IMR-90 (cell line): Measurements from ENCODE around the gene DAPK1. TPM values are rescaled to one million over a fixed set of nuclear protein-coding genes. Genes with fewer than 3 reads are reported as not detected.

Experiments used
- ATAC-seq: fragments of 200-7000 bp; cut with Tn5 transposase; 2 replicates; pipeline ENCODE4 v1.9.1; 2020; ENCODE audit warnings: low read depth, mild to moderate bottlenecking, moderate library complexity
- BruUV-seq: library from RNA; stranded (reverse); fragments of 400-500 nt; replicated peaks from 2 replicates; lab custom pipeline; 2021; lab: Mats Ljungman, UMichigan
- CTCF ChIA-PET: fragments of 300-600 bp; formaldehyde crosslinking; extraction: SDS; loops from one replicate; lab custom pipeline; 2021; ENCODE audit warnings: antibody characterized with exemption; lab: Yijun Ruan, JAX
- POLR2A ChIA-PET: fragments of 300-600 bp; sonication (Branson Sonifier 250); formaldehyde crosslinking; loops from one replicate; lab custom pipeline; 2022; ENCODE audit warnings: antibody characterized with exemption; ENCODE audit not compliant: unreplicated experiment; lab: Charles Lee
- DNase-seq: peaks from one replicate; pipeline ENCODE4 v3.0.0; 2013
- H2AFZ ChIP-seq: replicated peaks from 2 replicates; pipeline ENCODE3; 2013; ENCODE audit warnings: low read length, mild to moderate bottlenecking; ENCODE audit not compliant: poor library complexity
- H2AK5ac ChIP-seq: 2 replicates; pipeline ENCODE4 v1.6.1; 2013; ENCODE audit warnings: low read depth, low read length, inconsistent platforms
- H2AK9ac ChIP-seq: replicated peaks from 2 replicates; pipeline ENCODE3; 2013; ENCODE audit warnings: mild to moderate bottlenecking, low read depth, low read length, moderate library complexity; ENCODE audit not compliant: poor library complexity
- H2BK120ac ChIP-seq: 2 replicates; pipeline ENCODE4 v1.6.1; 2013; ENCODE audit warnings: low read depth, low read length, inconsistent platforms
- H2BK15ac ChIP-seq: 3 replicates; pipeline ENCODE4 v1.6.1; 2013; ENCODE audit warnings: low read depth, low read length, inconsistent platforms
- H2BK20ac ChIP-seq: 2 replicates; pipeline ENCODE4 v1.6.1; 2013; ENCODE audit warnings: low read depth, mild to moderate bottlenecking, inconsistent platforms, low read length, moderate library complexity
- H2BK5ac ChIP-seq: 2 replicates; pipeline ENCODE4 v1.6.1; 2013; ENCODE audit warnings: mild to moderate bottlenecking, low read depth, low read length, inconsistent platforms; ENCODE audit not compliant: poor library complexity, severe bottlenecking
- H3K14ac ChIP-seq: replicated peaks from 2 replicates; pipeline ENCODE4 v1.6.1; 2013; ENCODE audit warnings: low read depth, low read length, inconsistent platforms
- H3K18ac ChIP-seq: 2 replicates; pipeline ENCODE4 v1.6.1; 2013; ENCODE audit warnings: low read depth, low read length, control low read depth
- H3K23ac ChIP-seq: 2 replicates; pipeline ENCODE4 v1.6.1; 2013; ENCODE audit warnings: low read depth, low read length, inconsistent platforms
- H3K27ac ChIP-seq: 2 replicates; pipeline ENCODE4 v1.5.1; 2013; ENCODE audit warnings: mild to moderate bottlenecking, control low read depth, low read length; ENCODE audit not compliant: insufficient read depth
- H3K27me3 ChIP-seq: 2 replicates; pipeline ENCODE4 v1.6.1; 2013; ENCODE audit warnings: low read length; ENCODE audit not compliant: control insufficient read depth, insufficient read depth
- H3K36me3 ChIP-seq: 2 replicates; pipeline ENCODE4 v1.6.1; 2013; ENCODE audit warnings: low read length, mixed read lengths; ENCODE audit not compliant: control insufficient read depth, insufficient read depth
- H3K4ac ChIP-seq: 2 replicates; pipeline ENCODE4 v1.6.1; 2013; ENCODE audit warnings: low read depth, low read length, inconsistent platforms
- H3K4me1 ChIP-seq: 2 replicates; pipeline ENCODE4 v1.6.1; 2013; ENCODE audit warnings: low read length, mixed read lengths; ENCODE audit not compliant: control insufficient read depth, insufficient read depth
- H3K4me2 ChIP-seq: 2 replicates; pipeline ENCODE4 v1.6.1; 2013; ENCODE audit warnings: low read depth, mild to moderate bottlenecking, control low read depth, low read length, moderate library complexity
- H3K4me3 ChIP-seq: 2 replicates; pipeline ENCODE4 v1.5.1; 2013; ENCODE audit warnings: low read depth, mild to moderate bottlenecking, control low read depth, low read length, moderate library complexity; ENCODE audit not compliant: insufficient read depth
- H3K56ac ChIP-seq: 2 replicates; pipeline ENCODE4 v1.6.1; 2013; ENCODE audit warnings: low read length, inconsistent platforms; ENCODE audit not compliant: insufficient read depth; ENCODE audit errors: extremely low read depth
- H3K79me1 ChIP-seq, 2 experiments: 2 replicates each; pipeline ENCODE4 v1.6.1; 2013; ENCODE audit warnings: low read length in 2 of 2, inconsistent platforms in 1 of 2, low read depth in 1 of 2
- H3K9ac ChIP-seq: 2 replicates; pipeline ENCODE4 v1.6.1; 2013; ENCODE audit warnings: low read depth, low read length, control low read depth
- H3K9me1 ChIP-seq: 2 replicates; pipeline ENCODE4 v1.6.1; 2013; ENCODE audit warnings: low read length, inconsistent platforms; ENCODE audit not compliant: insufficient read depth
- H3K9me3 ChIP-seq: 2 replicates; pipeline ENCODE4 v1.6.1; 2013; ENCODE audit warnings: low read length; ENCODE audit not compliant: control insufficient read depth, insufficient read depth
- H4K20me1 ChIP-seq: 2 replicates; pipeline ENCODE4 v1.6.1; 2013; ENCODE audit warnings: low read length, inconsistent platforms; ENCODE audit not compliant: insufficient read depth
- H4K5ac ChIP-seq: 2 replicates; pipeline ENCODE4 v1.6.1; 2013; ENCODE audit warnings: mild to moderate bottlenecking, low read depth, low read length, control low read depth
- H4K8ac ChIP-seq, 2 experiments: 2 replicates each; pipeline ENCODE4 v1.6.1; 2013; ENCODE audit warnings: low read depth in 2 of 2, low read length in 2 of 2, control low read depth in 1 of 2, inconsistent platforms in 1 of 2
- H4K91ac ChIP-seq: 2 replicates; pipeline ENCODE4 v1.6.1; 2013; ENCODE audit warnings: low read depth, low read length, inconsistent platforms; ENCODE audit not compliant: insufficient read depth
- BHLHE40 ChIP-seq: fragments of 150-350 bp; IDR thresholded peaks from 2 replicates; pipeline ENCODE4 v1.6.1; 2016; ENCODE audit warnings: mild to moderate bottlenecking, low read depth, low read length
- FOS ChIP-seq: fragments of 150-350 bp; IDR thresholded peaks from 2 replicates; pipeline ENCODE4 v1.6.1; 2016; ENCODE audit warnings: low read depth, low read length
- WGBS, 2 experiments: methylation state at CpG; one replicate each; pipeline versions ENCODE4 v1.1.5 to v1.1.7; 2013; ENCODE audit warnings: missing lambda C conversion rate in 2 of 2; ENCODE audit not compliant: insufficient read length in 1 of 2; ENCODE audit errors: extremely low coverage in 2 of 2; 5-methylcytosine and 5-hydroxymethylcytosine counted together
- dilution Hi-C: fragments of 300-500 bp; cut with HindIII; formaldehyde crosslinking; loops from one replicate; pipeline ENCODE4 v1.14.3; 2018; ENCODE audit warnings: low sequenced_read_pairs; ENCODE audit not compliant: unreplicated experiment
- in situ Hi-C: fragments of 300-500 bp; cut with MboI; formaldehyde crosslinking; loops from 3 replicates; pipeline ENCODE4 v1.14.3; 2019; ENCODE audit warnings: low sequenced_read_pairs, inconsistent platforms, mixed read lengths
- intact Hi-C: fragments of 100-400 bp; cut with micrococcal nuclease; formaldehyde crosslinking; loops from 2 replicates; pipeline ENCODE4 v1.10.0; 2022
- polyA plus RNA-seq, 3 experiments: library from polyadenylated mRNA; depleted of rRNA; stranded (reverse); fragments of >200 nt; gene quantifications; 2 replicates each; pipeline ENCODE4 v1.2.3, GENCODE V29; 2012; ENCODE audit warnings: low replicate concordance in 1 of 3
- total RNA-seq: library from RNA; depleted of rRNA; stranded (reverse); fragments of >200 nt; gene quantifications from 2 replicates; pipeline ENCODE4 v1.2.3, GENCODE V29; 2012
- TF ChIP-seq, protein P1 (sequence below): fragments of 150-350 bp; IDR thresholded peaks from 2 replicates; pipeline ENCODE4 v1.6.1; 2016; ENCODE audit warnings: low read depth, mild to moderate bottlenecking, low read length, moderate library complexity, borderline replicate concordance
- TF ChIP-seq, protein P2 (sequence below): conservative IDR thresholded peaks from 2 replicates; pipeline ENCODE4 v1.5.1; 2012; ENCODE audit warnings: mild to moderate bottlenecking, low read depth, low read length, improper control_type of control experiment

Gene DAPK1
- total and polyA plus RNA-seq, 2 of the 4 experiments (the other 2 are of a cell fraction), result under 0.01 to 0.03 TPM

DNA sequence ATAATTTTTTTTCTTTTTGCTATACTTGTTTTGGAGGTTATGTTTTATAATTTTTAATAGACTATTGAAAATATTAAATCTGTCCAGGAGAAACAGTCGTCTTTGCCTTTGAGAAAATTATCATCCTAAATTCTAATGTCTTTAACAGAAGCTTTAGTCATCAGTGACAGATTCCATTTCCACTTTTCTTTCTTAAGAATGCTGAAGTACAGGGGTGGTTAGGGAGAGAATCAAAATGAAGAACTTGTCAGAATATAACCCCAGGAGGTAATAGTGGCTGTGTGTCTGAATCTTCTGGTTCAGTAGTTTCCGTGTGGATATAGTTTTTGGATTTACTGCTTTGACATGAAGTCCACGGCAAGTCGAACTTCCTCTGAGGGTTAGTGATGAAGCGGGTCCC is 111.8 kb downstream of the DAPK1 start:
- Histone ChIP-seq H3K27me3 (peaks cover 2% of the 10 kb centered on the region; the same call in 1 of the 2 replicates), H2BK5ac (no peak overlapping the region), H3K56ac (no peak overlapping the region), H2AFZ (no peak overlapping the region), H3K4me2 (no peak overlapping the region), H3K4me3 (no peak overlapping the region), H3K23ac (no peak overlapping the region), H3K4me1 (peaks cover 5% of the 10 kb centered on the region), H3K36me3 (no peaks in the 10 kb centered on the region), H4K91ac (no peak overlapping the region), H2BK20ac (no peak overlapping the region), H3K4ac (no peak overlapping the region), H3K9me1 (no peaks in the 10 kb centered on the region), H4K5ac (no peak overlapping the region), H3K79me1 (no peaks in the 10 kb centered on the region), H3K9me3 (no peaks in the 10 kb centered on the region), H3K27ac (no peak overlapping the region), H3K9ac (no peak overlapping the region), H3K18ac (no peak overlapping the region), H4K20me1 (no peaks in the 10 kb centered on the region), H2AK5ac (no peak overlapping the region), H3K14ac (no peak overlapping the region), H4K8ac (no peak overlapping the region), H2AK9ac (no peak overlapping the region), H2BK15ac (no peak overlapping the region), H2BK120ac (no peak overlapping the region)
- 92% methylated on average over 2 of the region's 5 CpGs; no CpG with 5 or more reads in 1 of the 2 experiments for WGBS, 2 experiments
- ChIA-PET POLR2A (no interaction called here), CTCF (no interaction called here)
- TF ChIP-seq BHLHE40 (no peak), FOS (no peak)
- TF ChIP-seq, protein P1, sequence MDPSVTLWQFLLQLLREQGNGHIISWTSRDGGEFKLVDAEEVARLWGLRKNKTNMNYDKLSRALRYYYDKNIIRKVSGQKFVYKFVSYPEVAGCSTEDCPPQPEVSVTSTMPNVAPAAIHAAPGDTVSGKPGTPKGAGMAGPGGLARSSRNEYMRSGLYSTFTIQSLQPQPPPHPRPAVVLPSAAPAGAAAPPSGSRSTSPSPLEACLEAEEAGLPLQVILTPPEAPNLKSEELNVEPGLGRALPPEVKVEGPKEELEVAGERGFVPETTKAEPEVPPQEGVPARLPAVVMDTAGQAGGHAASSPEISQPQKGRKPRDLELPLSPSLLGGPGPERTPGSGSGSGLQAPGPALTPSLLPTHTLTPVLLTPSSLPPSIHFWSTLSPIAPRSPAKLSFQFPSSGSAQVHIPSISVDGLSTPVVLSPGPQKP, result no peak
- TF ChIP-seq, protein P2, sequence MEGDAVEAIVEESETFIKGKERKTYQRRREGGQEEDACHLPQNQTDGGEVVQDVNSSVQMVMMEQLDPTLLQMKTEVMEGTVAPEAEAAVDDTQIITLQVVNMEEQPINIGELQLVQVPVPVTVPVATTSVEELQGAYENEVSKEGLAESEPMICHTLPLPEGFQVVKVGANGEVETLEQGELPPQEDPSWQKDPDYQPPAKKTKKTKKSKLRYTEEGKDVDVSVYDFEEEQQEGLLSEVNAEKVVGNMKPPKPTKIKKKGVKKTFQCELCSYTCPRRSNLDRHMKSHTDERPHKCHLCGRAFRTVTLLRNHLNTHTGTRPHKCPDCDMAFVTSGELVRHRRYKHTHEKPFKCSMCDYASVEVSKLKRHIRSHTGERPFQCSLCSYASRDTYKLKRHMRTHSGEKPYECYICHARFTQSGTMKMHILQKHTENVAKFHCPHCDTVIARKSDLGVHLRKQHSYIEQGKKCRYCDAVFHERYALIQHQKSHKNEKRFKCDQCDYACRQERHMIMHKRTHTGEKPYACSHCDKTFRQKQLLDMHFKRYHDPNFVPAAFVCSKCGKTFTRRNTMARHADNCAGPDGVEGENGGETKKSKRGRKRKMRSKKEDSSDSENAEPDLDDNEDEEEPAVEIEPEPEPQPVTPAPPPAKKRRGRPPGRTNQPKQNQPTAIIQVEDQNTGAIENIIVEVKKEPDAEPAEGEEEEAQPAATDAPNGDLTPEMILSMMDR, result no peak
- intact Hi-C loops, result no loop called here
- in situ Hi-C loops, result no loop called here
- DNase-seq (no peak), ATAC-seq (no peak)
- no TSS peak for BruUV-seq
- dilution Hi-C loops, result no loop called here
